HG02852 (cell line): Measurements from ENCODE around the gene AGAP1.
"Not testable (repeated sequence)": the region's sequence is repeated elsewhere in the genome, so short reads cannot be mapped to it uniquely, and the experiment has no call there.

Source experiments
- ATAC-seq: cut with Tn5 transposase; IDR thresholded peaks from one replicate; pipeline ENCODE4 v1.9.1; 2021; ENCODE audit warnings: mild to moderate bottlenecking, moderate library complexity; ENCODE audit not compliant: unreplicated experiment

AGAP1 gene

GRCh38 chr2:235583925-235584637, 90.2 kb downstream of the AGAP1 start:
- no peak for ATAC-seq

GRCh38 chr2:235584638-235585007, 90.8 kb downstream of the AGAP1 start:
- no peak for ATAC-seq

GRCh38 chr2:235587202-235587601, 93.4 kb downstream of the AGAP1 start:
- no peak for ATAC-seq

GRCh38 chr2:235588750-235589149, 94.9 kb downstream of the AGAP1 start:
- no peak for ATAC-seq

- ATAC-seq, result no peak
These were observed 97.4 kb downstream of the AGAP1 start for GRCh38 chr2:235591231-235591730.

GRCh38 chr2:235591921-235592320, 98.1 kb downstream of the AGAP1 start:
- ATAC-seq, result no peak

GRCh38 chr2:235592430-235592829, 98.6 kb downstream of the AGAP1 start:
- no peak for ATAC-seq

- ATAC-seq, result no peak
These were observed 99.0 kb downstream of the AGAP1 start for GRCh38 chr2:235592836-235593235.

- no peak for ATAC-seq
These were observed 100.2 kb downstream of the AGAP1 start for GRCh38 chr2:235594041-235594440.

- no peak for ATAC-seq
These were observed 101.1 kb downstream of the AGAP1 start for GRCh38 chr2:235594964-235595363.

- ATAC-seq, result no peak
These were observed 101.7 kb downstream of the AGAP1 start for GRCh38 chr2:235595422-235596010.

- no peak for ATAC-seq
These were observed 102.4 kb downstream of the AGAP1 start for GRCh38 chr2:235596272-235596671.

GRCh38 chr2:235597081-235597615, 103.3 kb downstream of the AGAP1 start:
- no peak for ATAC-seq

- ATAC-seq, result no peak
These were observed 104.2 kb downstream of the AGAP1 start for GRCh38 chr2:235598026-235598425.

- no peak for ATAC-seq
These were observed 105.0 kb downstream of the AGAP1 start for GRCh38 chr2:235598532-235599531.

- ATAC-seq, result no peak
These were observed 105.9 kb downstream of the AGAP1 start for GRCh38 chr2:235599596-235600338.

- no peak for ATAC-seq
These were observed 106.6 kb downstream of the AGAP1 start for GRCh38 chr2:235600406-235600805.

GRCh38 chr2:235600926-235601325, 107.1 kb downstream of the AGAP1 start:
- ATAC-seq, result no peak

GRCh38 chr2:235601960-235602704, 108.3 kb downstream of the AGAP1 start:
- no peak for ATAC-seq

GRCh38 chr2:235602971-235603370, 109.1 kb downstream of the AGAP1 start:
- not testable (repeated sequence) for ATAC-seq
